Activated CD4-positive, alpha-beta T cell treated with anti-CD3 and anti-CD28 coated beads, Interleukin-2, Interleukin-4, amounts not matched to agents 100 ng/mL and 50 ng/mL, durations not matched to agents 16 hours and 8 hours (primary cell): ENCODE data around the gene UTS2R.
A peak's percentile ranks its signal among the peaks of the same experiment; 100 is the strongest.
"Not testable (repeated sequence)": the region's sequence is repeated elsewhere in the genome, so short reads cannot be mapped to it uniquely, and the experiment has no call there.

ENCODE experiments used
- DNase-seq: peaks from one replicate; pipeline ENCODE4 v3.0.0-alpha.2; 2020; ENCODE audit warnings: low spot score

Gene UTS2R

GRCh38 chr17:82334204-82334621 is 37.4 kb upstream of the UTS2R start:
- DNase-seq, result no peak

DNA sequence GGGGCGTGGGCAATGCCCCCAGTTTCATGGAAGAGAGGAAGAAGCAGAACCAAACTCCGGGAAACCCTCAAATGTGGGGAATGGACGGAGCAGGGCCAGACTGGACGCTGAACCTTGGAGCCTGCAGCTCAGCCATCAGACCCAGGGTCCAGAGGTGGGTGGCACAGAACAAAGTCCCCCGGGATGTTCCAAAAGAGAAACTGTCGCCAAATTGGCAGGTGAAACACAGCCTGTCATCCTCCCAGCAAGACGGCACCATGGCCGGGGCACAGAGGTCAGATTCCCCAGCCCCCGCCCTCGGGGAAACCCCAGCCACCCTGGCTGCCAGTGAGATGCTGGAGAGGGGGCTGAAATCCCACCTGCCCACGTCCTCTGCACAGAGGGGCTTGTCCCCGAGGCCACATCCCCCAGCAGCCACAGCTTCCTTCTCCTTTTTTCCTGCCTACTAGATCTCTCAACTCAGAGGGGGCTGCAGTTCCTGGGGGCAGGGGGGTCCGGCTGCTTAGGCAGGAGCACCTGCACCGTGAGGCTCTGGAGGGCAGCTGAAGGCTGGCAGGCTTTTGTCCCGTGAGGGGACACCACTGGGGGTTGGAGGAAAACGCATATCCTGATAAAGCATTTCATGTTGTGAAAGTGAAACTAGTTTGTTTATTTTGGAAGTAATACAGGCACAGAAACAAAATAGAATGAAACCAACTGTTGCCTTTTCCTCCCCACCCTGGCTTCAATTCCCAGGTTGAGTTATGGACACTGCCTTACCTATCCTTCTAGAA is 36.8 kb upstream of the UTS2R start:
- no peak for DNase-seq

DNA sequence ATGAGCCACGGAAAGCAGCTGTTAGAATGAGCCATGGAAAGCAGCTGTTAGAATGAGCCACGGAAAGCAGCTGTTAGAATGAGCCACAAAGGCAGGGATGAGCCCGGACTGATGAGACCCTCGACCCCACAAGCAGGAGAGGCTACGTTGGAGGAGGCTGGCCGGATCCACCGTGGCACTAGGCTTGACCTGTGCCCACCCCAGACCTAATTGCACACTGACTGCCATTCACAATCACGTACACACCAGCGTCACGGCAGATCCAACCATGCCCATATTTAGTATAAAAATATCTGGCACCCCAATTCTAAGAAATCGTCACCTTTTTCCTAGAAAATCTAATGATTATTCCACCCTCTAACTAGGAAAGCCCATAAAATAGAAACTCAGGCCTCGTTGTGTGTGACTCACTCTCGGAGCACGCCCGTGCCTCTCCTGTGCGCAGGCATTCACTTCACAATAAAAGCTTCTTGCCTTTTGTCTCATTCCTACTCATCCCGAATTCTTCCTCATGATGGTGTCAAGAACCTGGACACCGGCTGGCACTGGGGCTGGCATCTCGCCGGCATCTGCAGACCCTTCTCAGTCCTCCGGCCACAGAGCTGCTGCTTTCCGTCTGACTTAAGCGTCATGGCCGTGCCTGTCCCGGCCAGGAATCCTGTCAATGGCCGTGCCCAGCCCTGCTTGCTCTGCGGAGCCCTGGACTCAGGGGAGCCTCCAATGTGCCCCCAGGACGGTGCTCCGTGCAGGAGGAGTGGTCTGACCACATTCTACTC is 32.5 kb upstream of the UTS2R start:
- peak; percentile 28 for DNase-seq

GRCh38 chr17:82339634-82340580 is 31.7 kb upstream of the UTS2R start:
- DNase-seq, result no peak

DNA sequence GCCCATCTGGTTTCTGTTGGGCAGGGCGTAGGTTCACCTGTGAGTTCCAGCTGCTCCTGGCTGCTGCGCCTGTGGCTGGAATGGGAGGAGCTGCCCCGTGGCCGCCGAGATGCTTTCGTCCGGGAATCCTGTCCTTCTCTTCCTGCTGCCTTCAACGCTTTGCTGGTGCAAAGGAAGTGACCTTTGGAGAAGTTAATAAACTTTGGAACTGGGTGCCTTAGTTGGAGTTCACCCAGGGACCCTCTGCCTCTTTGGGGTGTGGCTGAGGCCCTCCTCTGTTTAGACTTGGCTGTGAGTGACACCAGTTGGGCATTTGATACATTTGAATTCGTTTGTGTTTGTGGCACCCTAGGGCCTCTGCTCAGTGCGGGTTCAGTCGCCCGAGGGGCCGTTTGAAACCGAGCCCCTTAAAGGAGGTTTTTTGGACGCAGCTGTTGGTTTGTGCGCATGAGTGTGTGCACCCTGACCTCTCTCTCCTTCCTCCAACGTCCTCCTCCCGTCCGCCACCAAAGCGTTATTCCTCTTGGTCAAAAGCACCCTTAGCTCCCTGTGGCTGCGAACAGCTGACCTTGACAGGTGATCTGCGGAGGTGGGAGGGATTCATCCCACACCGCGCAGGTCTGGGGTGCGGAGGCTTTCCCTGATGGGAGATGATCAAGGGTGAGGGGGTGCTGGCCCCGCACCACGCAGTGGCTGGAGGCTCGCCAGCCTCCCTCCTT is 29.0 kb upstream of the UTS2R start:
- DNase-seq, result no peak

DNA sequence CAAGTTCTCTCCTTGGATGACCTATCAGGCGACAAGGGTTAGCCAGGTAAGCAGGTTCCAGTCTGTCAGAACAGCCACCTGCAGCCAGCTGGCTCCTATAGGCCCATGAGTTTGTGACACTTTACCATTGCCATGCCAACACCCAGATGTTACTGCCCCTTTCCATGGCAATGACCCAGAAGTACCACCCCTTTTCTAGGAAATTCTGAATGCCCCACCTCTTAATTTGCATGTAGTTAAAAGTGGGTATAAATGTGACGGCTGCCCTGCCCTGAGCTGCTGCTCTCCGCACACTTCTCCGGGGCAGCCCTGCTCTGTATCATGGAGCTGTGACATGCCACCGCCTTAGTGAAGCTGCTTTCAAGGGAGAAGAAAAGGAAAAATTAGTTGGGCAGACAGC is 28.0 kb upstream of the UTS2R start:
- DNase-seq, result no peak

GRCh38 chr17:82344175-82344907 is 27.2 kb upstream of the UTS2R start:
- DNase-seq, result no peak

GRCh38 chr17:82345151-82345976 is 26.2 kb upstream of the UTS2R start:
- DNase-seq, result no peak

GRCh38 chr17:82346342-82347300 is 24.9 kb upstream of the UTS2R start:
- no peak for DNase-seq

DNA sequence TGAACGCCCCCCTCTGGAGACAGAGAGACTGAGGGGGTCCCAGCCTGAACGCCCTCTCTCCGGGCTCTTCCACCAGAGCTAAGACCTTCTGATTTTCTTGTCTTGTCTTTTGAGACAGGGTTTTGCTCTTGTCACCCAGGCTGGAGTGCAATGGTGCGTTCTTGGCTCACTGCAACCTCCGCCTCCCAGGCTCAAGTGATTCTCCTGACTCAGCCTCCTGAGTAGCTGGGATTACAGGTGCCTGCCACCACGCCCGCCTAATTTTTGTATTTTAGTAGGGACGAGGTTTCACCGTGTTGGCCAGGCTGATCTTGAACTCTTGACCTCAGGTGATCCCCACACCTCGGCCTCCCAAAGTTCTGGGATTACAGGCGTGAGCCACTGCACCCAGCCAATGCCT is 23.6 kb upstream of the UTS2R start:
- not testable (repeated sequence) for DNase-seq

DNA sequence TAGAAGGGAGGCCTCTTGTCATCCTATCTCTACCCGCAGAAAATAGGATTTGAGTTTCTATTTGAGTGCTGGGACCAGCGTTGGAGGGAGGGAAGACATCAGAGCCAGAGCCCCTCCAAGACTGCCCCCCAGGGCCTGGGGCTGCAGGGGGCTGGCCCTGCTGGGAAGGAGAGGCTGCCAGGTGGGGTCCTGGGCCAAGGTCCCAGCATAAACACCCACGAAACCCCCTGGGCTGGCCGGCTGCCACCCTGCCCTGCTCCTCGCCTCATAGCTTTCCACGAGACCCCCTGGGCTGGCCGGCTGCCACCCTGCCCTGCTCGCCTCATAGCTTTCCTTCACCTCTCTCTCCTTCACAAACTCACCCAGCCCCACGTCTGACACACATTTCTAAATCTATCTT is 23.1 kb upstream of the UTS2R start:
- no peak for DNase-seq

DNA sequence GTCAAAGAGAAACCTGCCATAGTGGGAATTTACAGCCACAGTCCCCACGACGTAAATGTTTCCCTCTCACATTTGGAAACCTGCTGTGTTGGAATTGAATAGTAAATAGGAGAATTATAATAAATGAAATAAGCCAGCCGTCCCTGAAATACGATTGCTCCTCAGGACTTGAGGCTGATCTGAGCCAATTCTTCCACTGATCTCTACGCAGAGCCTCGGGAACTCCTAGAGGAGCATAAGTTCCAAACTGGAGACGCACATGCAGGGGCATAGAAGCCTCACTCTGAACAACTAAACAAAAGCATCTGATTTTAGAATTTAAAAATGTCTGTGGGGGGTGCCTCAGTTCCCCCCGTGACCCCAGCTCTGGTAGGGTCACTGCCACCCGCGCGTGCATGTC is 22.7 kb upstream of the UTS2R start:
- DNase-seq, result no peak

GRCh38 chr17:82349287-82349701 is 22.3 kb upstream of the UTS2R start:
- no peak for DNase-seq

GRCh38 chr17:82350182-82351030 is 21.2 kb upstream of the UTS2R start:
- DNase-seq, result peak; percentile 36

DNA sequence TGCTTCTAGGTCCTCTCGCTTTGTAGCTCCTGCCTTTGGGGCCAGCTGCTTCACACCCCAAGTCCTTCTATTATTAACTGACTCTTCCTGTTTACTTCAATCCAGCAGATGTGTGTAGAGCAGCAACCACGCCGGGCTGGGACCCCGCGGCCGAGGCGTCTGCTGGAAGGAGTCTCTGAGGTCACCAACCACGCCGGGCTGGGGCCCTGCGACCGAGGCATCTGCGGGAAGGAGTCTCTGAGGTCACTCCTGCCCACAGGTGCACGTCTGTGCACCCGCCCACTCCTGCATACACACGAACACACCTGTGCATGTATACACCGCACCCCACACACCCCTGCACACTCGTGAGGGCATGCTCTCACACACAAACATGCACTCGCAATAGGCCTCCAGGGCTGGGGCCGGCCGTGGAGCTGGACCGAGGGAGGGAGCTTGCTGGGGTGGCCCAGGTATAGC is 20.3 kb upstream of the UTS2R start:
- DNase-seq, result no peak

- peak; percentile 87 for DNase-seq
These were observed 19.7 kb upstream of the UTS2R start for GRCh38 chr17:82351713-82352488.

DNA sequence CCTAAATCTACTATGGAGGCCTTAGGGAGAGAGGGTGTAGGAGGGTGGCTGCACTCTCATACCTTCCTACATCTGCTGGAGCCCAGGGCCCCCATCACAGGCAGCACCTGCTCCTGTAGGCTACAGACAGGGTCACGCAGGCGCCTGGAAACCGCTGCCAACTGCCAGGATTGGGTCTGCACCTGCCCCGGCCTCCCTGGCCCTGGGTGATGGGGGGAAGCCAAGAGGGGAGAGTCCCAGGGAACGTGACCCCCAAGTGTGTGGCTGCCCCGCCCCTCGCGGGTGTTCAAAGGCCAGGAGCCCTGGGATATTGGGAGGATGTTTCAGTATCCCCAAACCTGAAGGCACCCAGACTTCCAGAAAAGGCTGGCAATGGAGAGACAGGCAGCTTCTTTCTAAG is 18.1 kb upstream of the UTS2R start:
- no peak for DNase-seq
